Osteoblast (primary cell): ENCODE data around the gene SYT15. TPM values are rescaled to one million over a fixed set of nuclear protein-coding genes. Genes with fewer than 3 reads are reported as not detected.
A peak's percentile ranks its signal among the peaks of the same experiment; 100 is the strongest.

Source experiments
- DNase-seq: peaks from one replicate; pipeline ENCODE4 v3.0.0; 2011; ENCODE audit warnings: low spot score, mixed read lengths; ENCODE audit not compliant: insufficient read length; ENCODE audit errors: missing footprints
- H2AFZ ChIP-seq: 2 replicates; pipeline ENCODE4 v1.6.0; 2011; ENCODE audit warnings: mild to moderate bottlenecking, low read length
- H3K27ac ChIP-seq: 2 replicates; pipeline ENCODE4 v1.5.1; 2011; ENCODE audit warnings: mild to moderate bottlenecking, low read depth, low read length, moderate library complexity
- H3K27me3 ChIP-seq: 2 replicates; pipeline ENCODE4 v1.6.0; 2012; ENCODE audit warnings: mild to moderate bottlenecking, control low read depth, inconsistent platforms, low read length, moderate library complexity; ENCODE audit not compliant: insufficient read depth
- H3K36me3 ChIP-seq: 2 replicates; pipeline ENCODE4 v1.5.1; 2011; ENCODE audit warnings: mild to moderate bottlenecking, low read length, control low read depth, moderate library complexity; ENCODE audit not compliant: insufficient read depth
- H3K4me1 ChIP-seq: 2 replicates; pipeline ENCODE4 v1.5.1; 2011; ENCODE audit warnings: mild to moderate bottlenecking, low read length, control low read depth, moderate library complexity; ENCODE audit not compliant: insufficient read depth
- H3K4me2 ChIP-seq: 2 replicates; pipeline ENCODE4 v1.6.0; 2011; ENCODE audit warnings: mild to moderate bottlenecking, low read length; ENCODE audit not compliant: insufficient read depth
- H3K4me3 ChIP-seq: fragments of 200-600 bp; sonication (generic); 3 replicates; pipeline ENCODE4 v1.5.1; 2012; ENCODE audit warnings: mild to moderate bottlenecking, low read length, inconsistent platforms; ENCODE audit not compliant: insufficient read depth
- H3K79me2 ChIP-seq: 2 replicates; pipeline ENCODE4 v1.6.0; 2012; ENCODE audit warnings: mild to moderate bottlenecking, low read length, control low read depth, inconsistent platforms; ENCODE audit not compliant: insufficient read depth
- H3K9me3 ChIP-seq: 2 replicates; pipeline ENCODE4 v1.5.1; 2011; ENCODE audit warnings: low read depth, low read length, control low read depth
- H4K20me1 ChIP-seq: 2 replicates; pipeline ENCODE4 v1.6.0; 2012; ENCODE audit warnings: mild to moderate bottlenecking, low read length, control low read depth; ENCODE audit not compliant: insufficient read depth
- total RNA-seq: library from RNA; depleted of rRNA; stranded (reverse); fragments of >200 nt; gene quantifications from 2 replicates; pipeline ENCODE4 v1.2.3, GENCODE V29; 2012
- TF ChIP-seq, protein P1 (sequence below): IDR thresholded peaks from 2 replicates; pipeline ENCODE4 v1.5.1; 2011; ENCODE audit warnings: mild to moderate bottlenecking, low read depth, low read length, moderate library complexity; ENCODE audit errors: extremely low read depth

The SYT15 gene
- total RNA-seq, 1 donor = under 0.01 TPM

GRCh38 chr10:46543466-46544377 is 35.2 kb upstream of the SYT15 start:
- Histone ChIP-seq H2AFZ (no peak overlapping the region), H3K27ac (no peak overlapping the region), H3K79me2 (no peaks in the 10 kb centered on the region), H3K4me3 (no peak overlapping the region), H4K20me1 (no peaks in the 10 kb centered on the region), H3K4me1 (peaks cover 10% of the 10 kb centered on the region), H3K36me3 (no peaks in the 10 kb centered on the region), H3K9me3 (no peaks in the 10 kb centered on the region), H3K4me2 (no peak overlapping the region), H3K27me3 (peaks cover 9% of the 10 kb centered on the region)
- DNase-seq = peak; percentile 82
- TF ChIP-seq, protein P1, sequence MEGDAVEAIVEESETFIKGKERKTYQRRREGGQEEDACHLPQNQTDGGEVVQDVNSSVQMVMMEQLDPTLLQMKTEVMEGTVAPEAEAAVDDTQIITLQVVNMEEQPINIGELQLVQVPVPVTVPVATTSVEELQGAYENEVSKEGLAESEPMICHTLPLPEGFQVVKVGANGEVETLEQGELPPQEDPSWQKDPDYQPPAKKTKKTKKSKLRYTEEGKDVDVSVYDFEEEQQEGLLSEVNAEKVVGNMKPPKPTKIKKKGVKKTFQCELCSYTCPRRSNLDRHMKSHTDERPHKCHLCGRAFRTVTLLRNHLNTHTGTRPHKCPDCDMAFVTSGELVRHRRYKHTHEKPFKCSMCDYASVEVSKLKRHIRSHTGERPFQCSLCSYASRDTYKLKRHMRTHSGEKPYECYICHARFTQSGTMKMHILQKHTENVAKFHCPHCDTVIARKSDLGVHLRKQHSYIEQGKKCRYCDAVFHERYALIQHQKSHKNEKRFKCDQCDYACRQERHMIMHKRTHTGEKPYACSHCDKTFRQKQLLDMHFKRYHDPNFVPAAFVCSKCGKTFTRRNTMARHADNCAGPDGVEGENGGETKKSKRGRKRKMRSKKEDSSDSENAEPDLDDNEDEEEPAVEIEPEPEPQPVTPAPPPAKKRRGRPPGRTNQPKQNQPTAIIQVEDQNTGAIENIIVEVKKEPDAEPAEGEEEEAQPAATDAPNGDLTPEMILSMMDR = no peak

GRCh38 chr10:46544989-46545791 is 33.7 kb upstream of the SYT15 start:
- no peaks in the 10 kb centered on the region for H3K9me3 ChIP-seq
- no peak overlapping the region for H2AFZ ChIP-seq
- no peaks in the 10 kb centered on the region for H3K36me3 ChIP-seq
- TF ChIP-seq, protein P1 = peak; percentile 63
- peaks cover 3% of the 10 kb centered on the region for H3K4me1 ChIP-seq
- H3K4me3 ChIP-seq = no peak overlapping the region
- DNase-seq = peak; percentile 94
- no peaks in the 10 kb centered on the region for H4K20me1 ChIP-seq
- H3K79me2 ChIP-seq = no peaks in the 10 kb centered on the region
- H3K27me3 ChIP-seq = peaks cover 9% of the 10 kb centered on the region
- H3K27ac ChIP-seq = no peak overlapping the region
- H3K4me2 ChIP-seq = no peak overlapping the region

DNA sequence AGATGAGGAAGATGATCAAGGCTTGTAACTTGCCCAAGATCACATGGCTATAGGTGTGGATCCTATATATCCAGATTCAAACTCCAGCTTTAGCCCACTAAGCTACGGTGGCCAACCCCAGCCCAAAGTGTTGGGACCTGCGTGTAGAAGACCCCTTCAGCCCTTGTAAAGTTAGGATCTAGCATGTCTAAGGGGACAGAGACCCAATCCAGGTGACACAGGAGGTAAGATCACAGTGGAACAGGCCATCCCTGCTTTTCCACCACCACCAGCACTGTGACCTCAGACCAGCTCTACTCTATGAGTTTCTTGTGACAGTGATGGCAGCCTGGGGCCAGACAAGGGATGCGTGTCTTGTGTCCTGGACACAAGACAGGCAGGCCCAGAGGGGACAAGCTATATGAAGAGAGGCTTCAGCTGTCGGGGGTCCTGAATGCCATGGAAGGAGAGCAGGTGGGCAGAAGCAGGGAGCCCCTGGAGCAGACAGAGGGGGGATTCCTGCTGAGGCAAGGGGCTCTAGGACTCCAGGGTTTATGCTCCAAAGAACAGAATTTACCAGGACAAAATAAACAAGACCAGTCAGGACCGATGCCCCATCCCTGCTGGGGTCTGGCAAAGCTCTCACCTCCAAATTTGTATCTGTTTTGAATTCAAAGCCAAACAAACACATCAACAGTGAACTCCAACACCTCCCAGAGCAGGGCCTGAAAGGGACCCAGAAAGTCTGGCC is 32.9 kb upstream of the SYT15 start:
- Histone ChIP-seq H3K9me3 (no peaks in the 10 kb centered on the region), H3K4me1 (no peaks in the 10 kb centered on the region), H3K4me3 (no peak overlapping the region), H3K36me3 (no peaks in the 10 kb centered on the region), H4K20me1 (no peaks in the 10 kb centered on the region), H3K4me2 (no peak overlapping the region), H3K27ac (no peak overlapping the region), H3K79me2 (no peaks in the 10 kb centered on the region), H3K27me3 (peaks cover 9% of the 10 kb centered on the region), H2AFZ (no peak overlapping the region)
- DNase-seq = peak; percentile 87
- TF ChIP-seq, protein P1 = no peak
